Fibroblast of peridontal ligament (primary cell): ENCODE results near the gene ELP2.
A peak's percentile ranks its signal among the peaks of the same experiment; 100 is the strongest.
"Not testable (repeated sequence)": the region's sequence is repeated elsewhere in the genome, so short reads cannot be mapped to it uniquely, and the experiment has no call there.

Experiments used
- DNase-seq: peaks from one replicate; pipeline ENCODE4 v3.0.0-alpha.2; 2010; ENCODE audit errors: extremely low read depth

The ELP2 gene

GRCh38 chr18:36129300-36130038 is at the start of gene ELP2, which contains the start of gene SLC39A6:
ELP2 (plus strand) TSS chr18:36129899; CDS start chr18:36129934, 35 bp downstream.
SLC39A6 (minus strand) TSS chr18:36129340; CDS start chr18:36127007, 2,333 bp downstream.
- DNase-seq = peak; percentile 93

GRCh38 chr18:36081118-36081517 is 48.6 kb upstream of the ELP2 start:
- DNase-seq = not testable (repeated sequence)

GRCh38 chr18:36083729-36084128 is 46.0 kb upstream of the ELP2 start:
- DNase-seq = no peak

- no peak for DNase-seq
These were observed 44.5 kb upstream of the ELP2 start for GRCh38 chr18:36085195-36085594.

- no peak for DNase-seq
These were observed 43.5 kb upstream of the ELP2 start for GRCh38 chr18:36086186-36086585.

- DNase-seq = no peak
These were observed 41.4 kb upstream of the ELP2 start for GRCh38 chr18:36088256-36088655.

GRCh38 chr18:36089001-36089400 is 40.7 kb upstream of the ELP2 start:
- no peak for DNase-seq

GRCh38 chr18:36092116-36092515 is 37.6 kb upstream of the ELP2 start:
- not testable (repeated sequence) for DNase-seq

- DNase-seq = no peak
These were observed 35.3 kb upstream of the ELP2 start for GRCh38 chr18:36094431-36094830.

- peak; percentile 89 for DNase-seq
These were observed 33.7 kb upstream of the ELP2 start for GRCh38 chr18:36095936-36096519.

GRCh38 chr18:36096955-36097354 is 32.7 kb upstream of the ELP2 start:
- no peak for DNase-seq

- DNase-seq = no peak
These were observed 30.4 kb upstream of the ELP2 start for GRCh38 chr18:36099311-36099710.

GRCh38 chr18:36101943-36102342 is 27.8 kb upstream of the ELP2 start:
- no peak for DNase-seq

- DNase-seq = no peak
These were observed 24.9 kb upstream of the ELP2 start for GRCh38 chr18:36104749-36105148.

- no peak for DNase-seq
These were observed 22.2 kb upstream of the ELP2 start for GRCh38 chr18:36107477-36107876.

- no peak for DNase-seq
These were observed 21.5 kb upstream of the ELP2 start for GRCh38 chr18:36108196-36108595.

GRCh38 chr18:36108601-36109000 is 21.1 kb upstream of the ELP2 start:
- DNase-seq = no peak

- DNase-seq = peak; percentile 11
These were observed 20.0 kb upstream of the ELP2 start for GRCh38 chr18:36109737-36110136.

- no peak for DNase-seq
These were observed 17.4 kb upstream of the ELP2 start for GRCh38 chr18:36112302-36112701.

GRCh38 chr18:36114251-36114650 is 15.4 kb upstream of the ELP2 start:
- DNase-seq = no peak

- no peak for DNase-seq
These were observed 15.0 kb upstream of the ELP2 start for GRCh38 chr18:36114738-36115137.

GRCh38 chr18:36116771-36117170 is 12.9 kb upstream of the ELP2 start:
- DNase-seq = not testable (repeated sequence)

GRCh38 chr18:36120297-36120696 is 9.4 kb upstream of the ELP2 start:
- no peak for DNase-seq
